Measurements from ENCODE around the gene KHDRBS1. TPM values are rescaled to one million over a fixed set of nuclear protein-coding genes. Genes with fewer than 3 reads are reported as not detected.

The KHDRBS1 gene
- total RNA-seq, result 53.1 and 68.0 TPM in 2 replicates

GRCh38 chr1:32013386-32014198 lies at the start of gene KHDRBS1:
TSS of gene KHDRBS1 (plus strand) at chr1:32013868. CDS start at chr1:32013996, 128 bp downstream.

GRCh38 chr1:32072622-32073298 lies 59.1 kb downstream of the KHDRBS1 start, which contains the start of gene TMEM39B:
TSS of gene TMEM39B (plus strand) at chr1:32072939. CDS start at chr1:32073048, 109 bp downstream.

Other genes with a start within 250 kb of the KHDRBS1 start
- gene ADGRB2, start 249.5 kb upstream of the KHDRBS1 start, total RNA-seq, result 0.85 and 1.2 TPM in 2 replicates
- 33.4 and 49.5 TPM in 2 replicates for gene SPOCD1, start 197.8 kb upstream of the KHDRBS1 start, total RNA-seq
- gene PTP4A2, start 75.5 kb upstream of the KHDRBS1 start, total RNA-seq, result 262 and 303 TPM in 2 replicates
- gene TMEM39B, start 59.1 kb downstream of the KHDRBS1 start, total RNA-seq, result 10.6 and 11.8 TPM in 2 replicates
- gene KPNA6, start 94.2 kb downstream of the KHDRBS1 start, total RNA-seq, result 28.3 and 32.8 TPM in 2 replicates
- 69.9 and 73.1 TPM in 2 replicates for gene TXLNA, start 165.8 kb downstream of the KHDRBS1 start, total RNA-seq
- gene CCDC28B, start 186.7 kb downstream of the KHDRBS1 start, total RNA-seq, result 18.3 and 20.1 TPM in 2 replicates
- gene IQCC, start 191.8 kb downstream of the KHDRBS1 start, total RNA-seq, result 1.3 and 1.4 TPM in 2 replicates
- not detected in 2 replicates for gene DCDC2B, start 195.2 kb downstream of the KHDRBS1 start, total RNA-seq
- 12.7 and 16.3 TPM in 2 replicates for gene TMEM234, start 208.5 kb downstream of the KHDRBS1 start, total RNA-seq
- gene EIF3I, start 208.5 kb downstream of the KHDRBS1 start, total RNA-seq, result 313 and 378 TPM in 2 replicates
- gene FAM167B, start 233.4 kb downstream of the KHDRBS1 start, total RNA-seq, result 1.7 and 9.8 TPM in 2 replicates
- gene LCK, start 237.4 kb downstream of the KHDRBS1 start, total RNA-seq, result 0.09 TPM in 1 of 2 replicates, not detected in the other

All from endothelial cell of coronary artery (primary cell).